IgD-negative memory B cell (primary cell): Measurements from ENCODE around the gene CPT1A. TPM values are rescaled to one million over a fixed set of nuclear protein-coding genes. Genes with fewer than 3 reads are reported as not detected.
"Not testable (repeated sequence)": the region's sequence is repeated elsewhere in the genome, so short reads cannot be mapped to it uniquely, and the experiment has no call there.

Experiments
- H3K27ac Mint-ChIP-seq, 3 donors: one replicate each; pipeline ENCODE4 v1.8.0; 2020 to 2022; ENCODE audit warnings: mild to moderate bottlenecking in 3 of 3, mixed read lengths in 3 of 3, moderate library complexity in 1 of 3
- H3K27me3 Mint-ChIP-seq: one replicate; pipeline ENCODE4 v1.8.0; 2021; ENCODE audit warnings: mixed read lengths
- H3K36me3 Mint-ChIP-seq: one replicate; pipeline ENCODE4 v1.8.0; 2020; ENCODE audit warnings: mild to moderate bottlenecking, mixed read lengths
- H3K4me1 Mint-ChIP-seq, 3 donors: one replicate each; pipeline ENCODE4 v1.8.0; 2020 to 2022; ENCODE audit warnings: mixed read lengths in 3 of 3, mild to moderate bottlenecking in 1 of 3
- H3K4me3 Mint-ChIP-seq, 4 donors: one replicate each; pipeline ENCODE4 v1.8.0; 2020 to 2022; ENCODE audit warnings: mild to moderate bottlenecking in 4 of 4, mixed read lengths in 4 of 4, moderate library complexity in 3 of 4
- H3K9me3 Mint-ChIP-seq, 3 donors: one replicate each; pipeline ENCODE4 v1.8.0; 2020 to 2021; ENCODE audit warnings: mixed read lengths in 3 of 3, mild to moderate bottlenecking in 1 of 3
- polyA plus RNA-seq: library from polyadenylated mRNA; unstranded; fragments of 300-500 nt; fragmentation: Illumina TruSeq; gene quantifications from one replicate; pipeline ENCODE4 v1.2.3, GENCODE V29; 2021

Gene CPT1A
- 5.8 TPM for polyA plus RNA-seq

- Mint-ChIP-seq H3K9me3 (no peaks in the 10 kb centered on the region), H3K27me3 (no peaks in the 10 kb centered on the region), H3K36me3 (no peaks in the 10 kb centered on the region), H3K4me1 (peaks cover 25 to 33% (median 26%) of the 10 kb centered on the region in 3 donors), H3K4me3 (peak within 1 kb of the TSS; percentile 96 to 98 (median 96)), H3K27ac (peak within 1 kb of the TSS; percentile 69 to 84 (median 84))
These were observed at the start of gene CPT1A for GRCh38 chr11:68841718-68842426. TSS of gene CPT1A (minus strand) at chr11:68841916. CDS start at chr11:68815474, 26,442 bp downstream.

- H3K4me3 Mint-ChIP-seq = peak overlapping the region in 1 of 4 donors; percentile 13
- H3K4me1 Mint-ChIP-seq = peaks cover 0 to 2% (median 0%) of the 10 kb centered on the region in 3 donors
- H3K27me3 Mint-ChIP-seq = no peaks in the 10 kb centered on the region
- peaks cover 7% of the 10 kb centered on the region for H3K36me3 Mint-ChIP-seq
- H3K27ac Mint-ChIP-seq = no peak overlapping the region
- no peaks in the 10 kb centered on the region for H3K9me3 Mint-ChIP-seq
These were observed 48.9 kb upstream of the CPT1A start for GRCh38 chr11:68890490-68891231.

GRCh38 chr11:68889948-68890446, 48.3 kb upstream of the CPT1A start:
- Mint-ChIP-seq H3K36me3 (peaks cover 7% of the 10 kb centered on the region), H3K4me3 (no peak overlapping the region), H3K9me3 (no peaks in the 10 kb centered on the region), H3K27me3 (no peaks in the 10 kb centered on the region), H3K27ac (no peak overlapping the region), H3K4me1 (peaks cover 0 to 2% (median 0%) of the 10 kb centered on the region in 3 donors)

GRCh38 chr11:68884827-68885226, 43.1 kb upstream of the CPT1A start:
- H3K9me3 Mint-ChIP-seq, H3K36me3 Mint-ChIP-seq, H3K4me1 Mint-ChIP-seq, H3K27me3 Mint-ChIP-seq, H3K4me3 Mint-ChIP-seq, H3K27ac Mint-ChIP-seq: not testable (repeated sequence)

GRCh38 chr11:68882391-68882790, 40.7 kb upstream of the CPT1A start:
- H3K27me3 Mint-ChIP-seq = no peaks in the 10 kb centered on the region
- peaks cover 0 to 2% (median 0%) of the 10 kb centered on the region in 3 donors for H3K4me1 Mint-ChIP-seq
- no peak overlapping the region for H3K4me3 Mint-ChIP-seq
- peaks cover 6% of the 10 kb centered on the region for H3K36me3 Mint-ChIP-seq
- H3K27ac Mint-ChIP-seq = no peak overlapping the region
- H3K9me3 Mint-ChIP-seq = no peaks in the 10 kb centered on the region

GRCh38 chr11:68881320-68881719, 39.6 kb upstream of the CPT1A start:
- Mint-ChIP-seq H3K9me3 (no peaks in the 10 kb centered on the region), H3K27ac (no peak overlapping the region), H3K27me3 (no peaks in the 10 kb centered on the region), H3K36me3 (peaks cover 6% of the 10 kb centered on the region), H3K4me3 (no peak overlapping the region), H3K4me1 (no peaks in the 10 kb centered on the region)

GRCh38 chr11:68880851-68881250, 39.1 kb upstream of the CPT1A start:
- Mint-ChIP-seq H3K27me3 (no peaks in the 10 kb centered on the region), H3K4me3 (no peak overlapping the region), H3K36me3 (peaks cover 4% of the 10 kb centered on the region), H3K9me3 (no peaks in the 10 kb centered on the region), H3K4me1 (no peaks in the 10 kb centered on the region), H3K27ac (no peak overlapping the region)

- Mint-ChIP-seq H3K27me3 (no peaks in the 10 kb centered on the region), H3K36me3 (peaks cover 3% of the 10 kb centered on the region), H3K27ac (no peak overlapping the region), H3K9me3 (no peaks in the 10 kb centered on the region), H3K4me1 (no peaks in the 10 kb centered on the region), H3K4me3 (no peak overlapping the region)
These were observed 36.3 kb upstream of the CPT1A start for GRCh38 chr11:68878022-68878421.

GRCh38 chr11:68872216-68873003, 30.7 kb upstream of the CPT1A start:
- Mint-ChIP-seq H3K4me1 (peaks cover 6 to 10% (median 6%) of the 10 kb centered on the region in 3 donors), H3K27me3 (peaks cover 13% of the 10 kb centered on the region), H3K9me3 (no peaks in the 10 kb centered on the region), H3K36me3 (peaks cover 3% of the 10 kb centered on the region), H3K27ac (no peak overlapping the region), H3K4me3 (no peak overlapping the region)

- Mint-ChIP-seq H3K4me3 (peak overlapping the region in 3 of 4 donors; percentile 49 to 97 (median 90)), H3K9me3 (no peaks in the 10 kb centered on the region), H3K27me3 (peaks cover 13% of the 10 kb centered on the region)
These were observed 28.8 kb upstream of the CPT1A start for GRCh38 chr11:68870470-68870869.

GRCh38 chr11:68868221-68868835, 26.6 kb upstream of the CPT1A start:
- Mint-ChIP-seq H3K4me3 (no peak overlapping the region), H3K27ac (peak overlapping the region in 1 of 3 donors; percentile 10), H3K4me1 (peaks cover 6 to 12% (median 6%) of the 10 kb centered on the region in 3 donors), H3K36me3 (peaks cover 3% of the 10 kb centered on the region), H3K27me3 (peaks cover 13% of the 10 kb centered on the region), H3K9me3 (peaks cover 0 to 5% (median 2%) of the 10 kb centered on the region in 3 donors)

More at GRCh38 chr11:68870470-68870869, 28.8 kb upstream of the CPT1A start:
- Mint-ChIP-seq H3K27ac (no peak overlapping the region), H3K36me3 (peaks cover 3% of the 10 kb centered on the region), H3K4me1 (peaks cover 6 to 12% (median 6%) of the 10 kb centered on the region in 3 donors)

GRCh38 chr11:68867066-68867465, 25.4 kb upstream of the CPT1A start:
- no peak overlapping the region for H3K4me3 Mint-ChIP-seq
- peaks cover 13% of the 10 kb centered on the region for H3K27me3 Mint-ChIP-seq
- H3K4me1 Mint-ChIP-seq = peaks cover 6 to 12% (median 6%) of the 10 kb centered on the region in 3 donors
- peaks cover 0 to 6% (median 3%) of the 10 kb centered on the region in 3 donors for H3K9me3 Mint-ChIP-seq
- peaks cover 6% of the 10 kb centered on the region for H3K36me3 Mint-ChIP-seq
- peak overlapping the region in 1 of 3 donors; percentile 39 for H3K27ac Mint-ChIP-seq

GRCh38 chr11:68865241-68865640, 23.5 kb upstream of the CPT1A start:
- Mint-ChIP-seq H3K4me1 (peaks cover 6 to 10% (median 6%) of the 10 kb centered on the region in 3 donors), H3K9me3 (peaks cover 0 to 6% (median 3%) of the 10 kb centered on the region in 3 donors), H3K36me3 (peaks cover 6% of the 10 kb centered on the region), H3K4me3 (no peak overlapping the region), H3K27ac (no peak overlapping the region), H3K27me3 (peaks cover 11% of the 10 kb centered on the region)

GRCh38 chr11:68863553-68864265, 22.0 kb upstream of the CPT1A start:
- H3K36me3 Mint-ChIP-seq = peaks cover 4% of the 10 kb centered on the region
- peaks cover 0 to 2% (median 0%) of the 10 kb centered on the region in 3 donors for H3K4me1 Mint-ChIP-seq
- H3K9me3 Mint-ChIP-seq = peaks cover 0 to 6% (median 3%) of the 10 kb centered on the region in 3 donors
- H3K4me3 Mint-ChIP-seq = no peak overlapping the region
- no peak overlapping the region for H3K27ac Mint-ChIP-seq
- no peaks in the 10 kb centered on the region for H3K27me3 Mint-ChIP-seq
